ENCODE results near the gene DTNB.
A peak's percentile ranks its signal among the peaks of the same experiment; 100 is the strongest.
"Not testable (repeated sequence)": the region's sequence is repeated elsewhere in the genome, so short reads cannot be mapped to it uniquely, and the experiment has no call there.

Gene DTNB

DNA sequence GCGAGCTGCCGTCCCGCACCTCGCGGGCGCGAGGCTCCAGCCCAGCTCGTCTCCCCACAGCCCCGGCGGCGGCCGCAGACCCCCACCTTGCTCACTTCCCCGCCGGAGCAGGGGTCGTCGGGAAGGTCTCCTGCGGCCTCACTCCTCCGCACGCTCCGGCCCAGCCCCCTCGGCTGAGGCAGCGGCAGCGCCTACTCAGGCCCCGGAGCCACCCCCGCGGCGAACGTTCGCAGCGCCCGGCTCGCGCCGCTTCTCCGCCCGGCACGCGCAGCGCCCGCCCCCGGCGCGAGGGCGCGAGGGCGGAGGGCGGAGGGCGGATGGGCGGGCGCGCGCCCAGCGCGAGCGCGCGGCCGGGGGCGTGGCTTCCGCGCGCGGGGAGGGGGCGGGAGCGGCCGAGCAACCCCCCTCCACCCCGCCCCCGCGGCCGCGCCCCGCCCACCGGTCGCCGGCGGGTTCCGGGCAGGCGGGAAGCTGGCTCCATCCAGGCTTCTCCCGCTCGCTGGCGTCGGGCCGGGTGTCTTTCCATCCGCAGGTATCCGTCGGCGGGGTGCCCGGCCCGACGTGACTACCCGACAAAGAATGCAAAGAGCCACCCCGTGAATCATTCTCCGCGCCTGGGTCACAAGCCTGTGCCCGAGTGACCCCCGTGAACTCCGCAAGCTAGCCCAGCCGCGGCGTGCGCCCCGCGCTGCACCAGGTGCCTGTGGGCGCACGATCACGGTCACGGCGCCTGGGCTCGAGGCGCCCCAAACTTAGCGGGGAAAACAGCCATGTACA lies at the start of gene DTNB:
TSS of gene DTNB (minus strand) at position 278 of the 777 bp plus-strand sequence. CDS start 20,917 bp downstream, outside the sequence.
- DNase-seq, result peak; percentile 77 to 79

DNA sequence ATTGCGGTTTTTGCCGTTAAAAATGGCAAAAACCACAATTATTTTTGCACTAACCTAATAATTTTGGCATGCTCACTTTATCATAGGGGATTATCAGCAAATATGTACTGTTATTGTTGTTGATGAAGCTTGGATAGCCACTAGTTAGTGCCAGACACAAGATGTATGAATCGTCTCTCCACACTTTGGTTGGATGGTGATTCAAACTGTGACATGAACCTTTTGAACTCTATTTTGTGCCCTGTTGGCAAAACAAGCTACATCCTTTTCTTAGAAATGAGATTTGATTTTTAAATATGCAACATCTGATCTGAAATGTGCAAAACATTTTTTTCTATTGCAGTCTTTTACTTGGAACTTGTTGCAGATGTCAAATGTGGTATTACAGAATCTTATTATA lies 48.8 kb upstream of the DTNB start:
- no peak for DNase-seq

DNA sequence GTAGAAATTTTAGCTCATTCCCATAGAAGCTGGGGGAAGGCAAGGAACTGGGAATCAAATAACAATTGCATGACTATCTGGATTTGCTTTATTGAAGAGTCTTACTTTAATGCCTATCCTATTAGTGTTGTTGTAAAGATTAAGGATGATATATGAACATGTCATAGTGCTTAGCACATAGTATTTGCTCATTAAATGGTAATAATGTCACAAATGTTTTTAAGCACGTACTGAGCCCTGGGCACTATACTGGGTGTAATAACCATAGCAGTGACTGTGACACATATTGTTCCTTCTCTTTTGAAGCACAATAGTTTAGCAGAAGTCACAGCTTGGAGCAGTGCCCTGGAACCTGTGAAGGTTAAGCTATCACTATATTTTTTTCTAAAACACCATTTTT lies 47.2 kb upstream of the DTNB start:
- DNase-seq, result no peak

DNA sequence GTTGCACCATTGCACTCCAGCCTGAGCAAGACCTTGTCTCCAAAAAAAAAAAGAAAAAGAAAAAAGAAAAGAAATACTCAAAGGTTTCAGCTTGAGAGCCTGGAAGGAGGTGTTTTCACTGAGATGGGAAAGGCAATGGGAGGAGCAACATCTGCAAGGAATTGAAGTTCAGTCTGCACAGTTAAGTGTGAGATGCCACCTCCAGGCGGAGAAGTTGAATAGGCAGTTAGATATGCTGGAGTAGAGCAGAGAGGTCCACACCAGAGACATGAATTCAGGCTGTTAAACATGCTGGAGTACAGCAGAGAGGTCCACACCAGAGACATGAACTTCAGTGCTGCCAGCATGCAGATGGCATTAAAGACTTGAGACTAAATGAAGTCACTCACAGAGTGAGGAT lies 41.4 kb upstream of the DTNB start:
- DNase-seq, result no peak

DNA sequence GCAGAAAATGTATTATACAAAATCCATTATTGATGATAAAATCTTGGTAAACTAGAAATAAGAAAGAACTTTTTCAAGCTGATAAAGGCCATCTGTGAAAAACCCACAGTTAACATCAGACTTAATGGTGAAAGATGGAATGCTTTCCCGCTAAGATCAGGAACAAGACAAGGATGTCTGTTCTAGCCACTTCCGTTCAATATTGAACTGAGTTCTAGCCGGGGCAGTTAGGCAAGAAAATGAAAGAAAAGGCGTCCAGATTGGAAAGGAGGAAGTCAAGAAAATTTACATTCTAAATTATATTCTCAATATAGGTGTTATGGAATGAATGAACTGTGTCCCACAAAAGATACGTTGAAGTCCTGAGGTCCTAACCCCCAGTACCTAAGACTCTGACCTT lies 39.1 kb upstream of the DTNB start:
- no peak for DNase-seq

DNA sequence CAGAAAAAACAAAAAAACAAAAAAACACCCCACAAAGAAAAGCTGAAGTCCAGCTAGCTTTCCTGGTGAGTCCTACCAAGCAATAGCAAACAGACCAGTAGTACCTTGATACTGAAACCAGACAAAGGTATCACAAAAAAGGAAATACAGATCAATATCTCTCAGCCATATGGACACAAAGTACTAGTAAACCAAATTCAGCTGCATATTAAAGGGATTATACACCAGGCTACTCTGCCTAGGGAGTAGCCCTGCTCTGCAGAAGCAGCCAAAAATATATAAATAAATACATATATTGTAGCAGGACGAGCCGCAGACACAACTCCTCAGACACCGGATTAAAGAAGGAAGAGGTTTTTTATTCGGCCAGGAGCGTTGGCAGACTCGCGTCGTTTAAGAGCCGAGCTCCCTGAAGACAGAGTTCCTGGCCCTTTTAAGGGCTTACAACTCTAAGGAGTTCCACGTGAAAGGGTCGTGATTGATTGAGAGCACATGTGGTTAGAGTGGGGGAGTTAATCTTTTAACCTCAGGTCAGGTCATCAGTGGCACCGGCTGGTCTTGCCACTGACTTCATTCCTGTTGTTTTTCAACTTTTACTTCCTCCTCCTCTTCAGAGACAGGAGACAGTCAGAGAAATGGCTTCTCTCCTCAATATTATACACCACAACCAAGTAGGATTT lies 38.4 kb upstream of the DTNB start:
- DNase-seq, result no peak

DNA sequence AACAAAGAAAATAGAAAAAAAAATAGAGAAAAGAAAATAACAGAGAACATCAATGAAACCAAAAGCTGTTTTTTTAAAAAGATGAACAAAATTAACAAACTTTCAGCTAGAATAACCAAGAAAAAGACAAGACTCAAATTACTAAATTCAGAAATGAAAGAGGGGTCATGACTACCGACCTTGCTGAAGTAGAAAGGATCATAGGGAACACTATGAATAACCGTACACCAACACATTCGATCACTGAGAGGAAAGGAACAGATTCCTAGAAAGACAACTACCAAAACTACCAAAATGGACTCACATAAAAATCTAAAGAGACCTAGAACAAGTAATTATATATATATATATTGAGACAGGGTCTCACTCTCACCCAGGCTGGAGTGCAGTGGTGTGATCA lies 37.4 kb upstream of the DTNB start:
- no peak for DNase-seq

DNA sequence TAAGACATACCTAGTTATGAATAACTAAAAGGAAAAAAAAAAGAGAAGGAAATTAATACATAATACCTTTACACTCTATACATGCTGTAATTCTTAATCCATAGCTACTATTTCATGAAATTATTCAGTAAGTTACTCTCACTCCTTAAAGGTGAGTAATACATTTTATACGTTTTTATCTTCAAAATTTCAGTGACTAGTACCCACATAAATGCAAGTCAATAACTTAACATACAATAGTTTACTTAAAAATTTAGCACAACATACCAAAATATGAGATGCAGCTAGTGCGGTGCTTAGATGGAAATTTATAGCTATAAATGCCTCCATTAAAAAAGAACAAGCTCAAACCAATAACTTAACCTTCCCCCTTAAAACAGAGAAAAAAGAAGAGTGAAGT lies 36.0 kb upstream of the DTNB start:
- no peak for DNase-seq

DNA sequence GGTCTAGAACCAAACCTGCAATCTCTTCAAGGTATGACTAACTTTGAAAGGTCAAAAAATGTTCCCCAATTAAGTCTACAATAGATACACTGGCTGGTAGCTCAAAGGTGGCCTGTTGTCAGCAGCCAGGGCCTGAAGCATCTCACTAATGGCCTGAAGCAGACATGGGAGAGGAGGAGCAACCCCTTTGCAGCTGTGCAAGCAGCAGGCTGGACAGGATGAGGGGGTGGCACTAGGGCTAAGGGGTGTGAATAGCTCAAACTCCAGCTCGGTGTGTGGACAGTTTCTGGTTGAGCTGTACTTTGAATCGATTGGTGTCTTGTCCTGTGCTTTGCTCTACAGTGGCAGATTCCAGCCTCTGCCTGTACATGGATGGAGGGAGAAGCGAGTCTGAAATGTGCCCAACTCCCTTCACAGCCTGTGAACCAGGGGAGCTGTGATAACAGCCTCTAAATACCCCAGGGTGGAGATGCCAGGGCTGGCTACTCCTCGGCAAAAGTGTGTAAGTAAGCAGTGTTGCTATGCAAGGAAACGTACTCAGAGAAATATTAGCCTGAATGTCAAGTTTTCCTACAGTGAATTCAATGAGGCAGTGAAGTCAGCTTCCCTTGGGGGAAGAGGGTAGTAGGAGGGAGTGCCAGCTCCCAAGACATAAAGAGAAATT lies 34.7 kb upstream of the DTNB start:
- DNase-seq, result no peak

DNA sequence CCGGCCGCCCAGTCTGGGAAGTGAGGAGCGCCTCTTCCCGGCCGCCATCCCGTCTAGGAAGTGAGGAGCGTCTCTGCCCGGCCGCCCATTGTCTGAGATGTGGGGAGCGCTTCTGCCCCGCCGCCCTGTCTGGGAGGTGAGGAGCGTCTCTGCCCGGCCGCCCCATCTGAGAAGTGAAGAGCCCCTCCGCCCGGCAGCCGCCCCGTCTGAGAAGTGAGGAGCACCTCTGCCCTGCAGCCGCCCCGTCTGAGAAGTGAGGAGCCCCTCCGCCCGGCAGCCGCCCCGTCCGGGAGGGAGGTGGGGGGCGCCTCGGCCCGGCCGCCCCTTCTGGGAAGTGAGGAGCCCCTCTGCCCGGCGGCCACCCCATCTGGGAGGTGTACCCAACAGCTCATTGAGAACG lies 32.2 kb upstream of the DTNB start:
- not testable (repeated sequence) for DNase-seq

DNA sequence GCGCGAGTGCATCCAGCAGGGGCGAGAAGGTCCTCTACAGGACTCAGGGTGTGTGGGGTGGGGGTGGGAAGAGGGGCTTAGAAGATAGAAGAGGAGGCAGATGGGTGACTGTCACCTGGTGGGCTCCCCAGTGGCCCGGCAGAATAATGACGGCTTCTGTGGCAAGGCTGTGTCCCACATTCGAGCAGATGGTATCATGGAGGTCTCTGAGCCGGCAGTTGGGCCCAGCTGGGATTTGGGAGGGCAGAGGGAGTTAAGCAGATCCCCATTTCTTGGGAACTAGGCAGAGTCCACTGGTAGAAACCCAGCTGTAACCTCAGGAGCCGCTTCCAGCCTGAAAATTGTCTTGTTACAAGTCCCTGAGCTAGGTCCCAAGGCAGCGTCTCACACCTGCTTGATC lies 28.4 kb upstream of the DTNB start:
- no peak for DNase-seq

DNA sequence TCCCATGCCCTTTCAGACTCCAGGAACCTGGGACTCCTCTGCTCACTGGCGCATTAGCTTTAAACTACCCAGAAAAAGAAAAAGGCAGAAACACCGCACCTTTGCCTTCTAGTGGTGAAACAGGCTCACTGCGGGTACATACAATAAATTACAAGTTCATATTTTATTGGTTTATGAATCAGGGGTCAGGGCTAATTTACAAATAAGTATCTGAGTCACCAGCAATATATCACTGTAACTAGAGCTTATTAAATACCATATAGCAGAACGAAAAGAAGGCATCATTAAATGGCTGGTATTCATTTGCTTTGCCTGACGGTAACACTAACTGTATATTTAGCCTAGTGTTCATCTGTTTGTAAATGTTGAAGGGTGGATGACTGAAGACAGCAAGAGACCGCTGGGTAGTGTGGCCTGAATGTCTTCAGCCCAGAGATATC lies 26.9 kb upstream of the DTNB start:
- DNase-seq, result peak in 1 of 2 experiments; percentile 15

DNA sequence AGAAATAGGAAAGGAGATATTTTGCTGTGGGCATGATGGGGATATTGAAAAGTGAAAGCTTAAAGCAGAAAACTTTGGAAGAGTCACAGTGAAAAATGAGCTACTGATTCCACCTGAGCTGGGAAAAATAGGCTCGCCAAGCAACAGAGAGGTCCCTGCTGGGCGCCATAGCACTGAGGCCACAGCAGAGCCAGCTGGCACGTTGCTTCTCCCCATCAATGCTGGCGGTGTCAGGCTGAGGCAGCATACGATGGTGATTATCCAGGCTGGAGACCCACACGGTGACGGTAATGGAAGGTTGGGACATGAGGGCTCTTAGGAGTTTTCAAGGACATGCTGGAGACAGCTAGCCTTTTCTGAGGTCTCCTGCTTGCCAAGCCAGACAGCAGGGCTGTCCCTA lies 25.8 kb upstream of the DTNB start:
- DNase-seq, result no peak

DNA sequence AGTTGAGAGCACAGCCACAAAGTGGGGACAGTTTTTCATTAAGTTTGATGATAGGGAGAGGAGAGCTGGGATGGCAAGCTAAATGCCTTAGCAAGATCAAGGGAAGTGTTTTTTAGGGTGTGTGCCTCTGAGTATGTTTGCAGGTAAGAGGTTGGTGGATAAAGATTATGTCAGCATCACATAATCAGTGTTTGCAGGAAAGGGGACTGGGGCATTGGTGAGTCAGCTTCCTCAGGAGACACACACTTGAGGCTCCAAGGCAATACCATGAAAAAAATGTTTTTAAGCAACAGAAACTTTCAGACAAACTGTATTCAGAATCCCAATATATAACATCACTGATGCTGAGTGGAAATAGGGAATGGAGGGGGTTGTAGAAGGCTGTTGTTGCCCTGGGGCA lies 25.4 kb upstream of the DTNB start:
- no peak for DNase-seq

DNA sequence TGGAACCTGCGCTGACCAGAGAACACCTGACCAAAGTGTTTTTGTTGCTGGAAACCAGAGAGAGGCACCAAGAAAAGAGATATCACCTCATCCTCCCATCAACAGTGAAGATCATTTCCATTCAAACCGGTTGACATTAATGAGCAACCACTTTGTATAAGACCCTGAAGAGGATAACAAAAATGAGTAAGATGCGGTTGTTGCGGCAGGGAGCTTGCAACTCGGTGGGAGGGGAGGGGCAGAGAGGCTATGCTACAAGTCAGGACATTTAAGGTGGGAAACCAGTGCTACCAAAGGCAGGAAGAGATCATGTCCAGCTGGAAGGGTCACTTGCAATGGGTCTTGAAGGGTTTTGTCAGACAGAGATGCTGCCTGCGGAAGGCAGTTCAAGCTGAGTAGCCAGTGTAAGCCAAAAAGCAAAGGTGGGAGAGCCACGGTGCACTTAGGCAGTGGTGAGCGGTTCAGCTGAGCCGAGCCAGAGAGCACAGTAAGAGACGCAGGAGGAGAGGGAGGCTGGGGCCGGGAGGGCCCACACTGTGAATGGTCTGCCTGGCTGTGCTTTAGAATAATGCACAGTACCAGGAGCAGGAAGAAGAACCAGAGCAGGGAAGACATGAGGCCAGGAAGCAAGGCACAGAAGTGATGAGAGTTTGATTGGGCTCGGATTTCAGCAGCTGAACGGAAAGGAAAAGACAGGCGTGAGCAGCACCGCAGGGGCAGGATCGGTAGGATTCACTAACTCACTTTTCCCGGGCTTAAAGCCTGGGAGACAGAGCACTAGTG lies 24.4 kb upstream of the DTNB start:
- DNase-seq, result no peak

DNA sequence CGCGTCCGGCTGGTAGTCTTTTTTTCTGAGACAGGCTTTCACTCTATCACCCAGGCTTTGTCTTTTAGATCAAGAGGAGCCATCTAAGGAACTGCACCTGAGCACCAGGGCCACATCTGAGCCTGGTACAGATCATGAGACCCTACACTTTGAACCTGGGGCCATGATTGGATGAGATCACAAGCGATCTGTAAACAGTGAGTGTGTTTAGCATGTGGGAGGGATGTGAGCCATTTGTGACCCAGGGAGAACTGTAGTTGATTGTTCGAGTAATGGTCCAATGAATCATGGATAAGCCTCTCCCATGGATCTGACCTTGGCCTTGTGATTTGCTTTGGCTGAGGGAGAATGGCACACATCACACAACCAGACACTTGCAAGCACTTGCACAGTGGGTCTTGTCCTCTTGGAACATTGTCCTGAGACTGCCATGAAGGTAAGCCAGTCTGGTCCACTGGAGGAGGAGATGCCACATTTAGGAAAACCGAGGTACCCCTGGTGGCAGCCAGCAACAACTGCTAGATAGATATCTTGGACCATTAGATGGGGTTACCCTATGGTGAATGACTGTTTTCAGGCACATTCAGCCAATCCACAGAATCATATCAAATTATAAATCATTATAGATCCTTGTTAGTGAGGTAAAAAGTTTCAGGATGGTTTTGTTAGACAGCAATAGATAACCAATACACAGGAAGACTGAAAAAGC lies 19.5 kb upstream of the DTNB start:
- DNase-seq, result no peak

DNA sequence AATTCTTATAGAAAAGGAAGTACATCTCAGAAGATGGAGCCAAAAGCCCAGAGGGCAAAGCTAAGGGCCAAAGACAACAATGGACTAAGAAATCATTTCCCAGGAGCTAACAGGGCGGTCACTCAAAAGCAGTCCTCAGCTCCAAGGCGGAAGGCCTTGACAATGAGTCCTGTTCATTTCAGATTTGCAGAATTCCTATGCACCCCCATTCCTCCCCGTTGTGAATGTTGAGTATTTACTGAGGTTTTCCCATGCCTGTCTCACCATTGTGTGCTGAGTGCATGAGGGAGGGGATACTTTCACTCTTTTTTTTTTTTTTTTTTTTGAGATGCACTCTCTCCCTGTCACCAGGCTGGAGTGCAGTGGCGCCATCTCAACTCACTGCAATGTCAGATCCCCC lies 18.8 kb upstream of the DTNB start:
- no peak for DNase-seq

DNA sequence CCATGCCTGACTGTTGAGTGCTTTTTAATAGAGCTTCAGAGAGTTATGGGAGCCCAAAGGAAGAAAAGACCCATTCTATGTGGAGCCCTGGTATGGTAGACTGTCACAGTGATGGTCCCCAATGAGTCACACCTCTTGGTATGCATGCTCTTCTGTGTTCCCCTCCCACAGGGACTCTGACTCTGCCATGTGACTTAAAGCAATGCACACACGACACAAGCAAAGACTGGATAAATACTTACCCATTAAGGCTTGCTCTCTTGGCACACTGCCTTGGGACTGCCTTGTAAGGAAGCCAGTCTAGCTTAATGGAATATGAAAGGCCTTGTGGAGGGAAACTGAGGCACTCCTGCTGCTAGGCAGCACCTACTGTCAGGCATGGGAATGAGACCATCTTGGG lies 16.7 kb upstream of the DTNB start:
- DNase-seq, result no peak

DNA sequence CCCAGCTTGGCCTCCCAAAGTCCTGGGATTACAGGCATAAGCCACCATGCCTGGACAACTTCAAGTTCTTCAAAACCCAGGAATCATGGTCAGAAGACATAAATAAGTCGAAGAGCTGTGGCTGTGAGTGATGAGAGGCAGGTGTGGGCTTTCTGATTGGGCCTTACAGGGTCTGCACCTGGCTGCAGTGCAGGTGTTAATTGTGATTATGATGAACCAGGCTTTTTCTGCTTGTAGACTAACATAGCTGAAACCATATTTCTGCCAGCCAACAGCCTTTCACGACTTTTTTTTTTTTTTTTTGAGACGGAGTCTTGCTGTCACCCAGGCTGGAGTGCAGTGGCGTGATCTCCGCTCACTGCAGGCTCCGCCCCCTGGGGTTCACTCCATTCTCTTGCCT lies 14.9 kb upstream of the DTNB start:
- DNase-seq, result no peak

DNA sequence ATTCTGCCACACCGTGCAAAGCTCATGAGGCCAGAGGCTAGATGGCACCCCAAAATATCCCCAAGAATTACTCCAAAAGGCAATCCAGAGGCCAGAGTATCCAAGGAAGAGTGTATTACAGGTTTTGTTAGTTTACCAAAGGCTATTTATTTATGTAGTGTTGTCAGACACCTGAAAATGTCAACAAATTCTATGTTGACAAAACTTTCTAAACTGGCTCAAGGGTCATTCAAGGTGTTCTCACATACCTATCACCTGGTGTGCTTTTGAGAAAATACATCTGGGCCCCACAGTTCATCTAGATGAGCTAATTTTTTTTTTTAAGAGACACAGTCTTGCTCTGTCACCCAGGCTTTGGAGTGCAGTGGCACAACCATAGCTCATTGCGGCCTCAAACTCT lies 12.4 kb upstream of the DTNB start:
- DNase-seq, result no peak

DNA sequence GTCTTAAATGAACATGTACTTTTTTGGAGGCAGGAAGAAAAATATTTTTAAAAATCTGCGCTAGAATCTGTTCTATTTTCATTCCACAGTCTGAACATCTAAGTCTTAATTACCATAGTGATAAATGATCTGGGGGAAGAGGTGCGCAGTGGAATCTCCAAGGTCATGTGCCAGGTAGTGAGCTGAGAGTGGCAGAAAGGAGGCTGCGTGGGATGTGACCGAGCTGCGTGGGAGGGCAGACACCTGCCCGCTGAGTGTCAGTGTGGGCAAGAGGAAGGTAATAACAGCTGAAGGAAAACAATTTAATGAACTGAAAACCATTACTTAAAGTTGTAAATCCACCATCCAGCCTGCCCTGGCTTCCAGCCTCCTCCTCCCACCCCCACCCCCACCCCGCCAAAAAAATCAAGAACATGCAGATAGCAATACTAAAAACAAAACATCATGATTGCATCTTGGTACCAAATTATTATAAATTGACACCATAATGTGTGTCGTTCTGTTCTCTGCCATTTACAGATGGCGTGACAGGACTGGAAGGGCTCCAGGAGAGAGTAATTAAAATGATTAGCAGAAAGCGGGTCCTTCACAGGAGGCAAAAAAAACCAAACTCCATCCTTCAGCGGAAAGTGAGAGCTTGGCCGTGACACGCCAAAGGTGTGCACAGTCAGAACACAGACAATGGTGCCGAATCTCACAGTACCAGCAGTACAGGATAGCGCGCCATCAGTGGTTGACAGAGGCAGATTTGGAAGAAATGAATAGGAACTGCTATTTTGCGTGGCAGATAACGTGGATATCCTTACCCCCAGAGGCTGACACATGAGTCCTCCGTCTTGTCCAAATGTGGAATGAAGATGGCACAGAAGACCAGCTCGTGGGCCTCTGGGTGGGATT lies 11.4 kb upstream of the DTNB start:
- DNase-seq, result peak in 1 of 2 experiments; percentile 42

DNA sequence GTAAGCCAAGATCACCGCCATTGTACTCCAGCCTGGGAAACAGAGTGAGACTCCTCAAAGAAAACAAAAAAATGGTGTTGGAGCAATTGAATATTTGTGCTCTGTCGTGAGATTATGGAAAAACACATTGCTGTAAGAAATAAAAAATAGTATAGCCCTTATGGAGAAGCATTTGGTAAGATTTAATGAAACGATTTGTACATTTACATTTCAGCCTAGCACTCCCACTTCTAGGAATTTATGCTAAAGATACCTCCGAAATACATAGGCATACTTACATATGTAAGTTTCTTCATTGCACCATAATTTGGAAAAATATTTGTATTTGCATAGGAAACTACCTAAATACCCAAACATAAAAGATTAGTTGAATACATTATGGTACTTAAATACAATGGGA lies 8.7 kb upstream of the DTNB start:
- no peak for DNase-seq
